ENCODE measurements around the gene TSPAN9. TPM values are rescaled to one million over a fixed set of nuclear protein-coding genes. Genes with fewer than 3 reads are reported as not detected.
A peak's percentile ranks its signal among the peaks of the same experiment; 100 is the strongest.
"Not testable (repeated sequence)": the region's sequence is repeated elsewhere in the genome, so short reads cannot be mapped to it uniquely, and the experiment has no call there.

The TSPAN9 gene
- total RNA-seq, 1 donor from 2014 or later: 83.7 TPM

- DNase-seq (ENCODE audit: low read depth in 2 of 2): no peak
Measured at GRCh38 chr12:3043406-3043805, 33.8 kb upstream of the TSPAN9 start.

- DNase-seq (ENCODE audit: low read depth in 2 of 2): no peak
Measured at GRCh38 chr12:3044141-3044630, 33.0 kb upstream of the TSPAN9 start.

GRCh38 chr12:3045494-3045893 is 31.7 kb upstream of the TSPAN9 start:
- no peak for DNase-seq (ENCODE audit: low read depth in 2 of 2)

- no peak for DNase-seq (ENCODE audit: low read depth in 2 of 2)
Measured at GRCh38 chr12:3045989-3046388, 31.2 kb upstream of the TSPAN9 start.

GRCh38 chr12:3046441-3047200 is 30.6 kb upstream of the TSPAN9 start:
- no peak for DNase-seq (ENCODE audit: low read depth in 2 of 2)

- DNase-seq (ENCODE audit: low read depth in 2 of 2): peak in 1 of 2 donors; percentile 47
Measured at GRCh38 chr12:3047961-3048360, 29.2 kb upstream of the TSPAN9 start.

GRCh38 chr12:3048540-3048939 is 28.6 kb upstream of the TSPAN9 start:
- DNase-seq (ENCODE audit: low read depth in 2 of 2): no peak

GRCh38 chr12:3049176-3049575 is 28.0 kb upstream of the TSPAN9 start:
- no peak for DNase-seq (ENCODE audit: low read depth in 2 of 2)

GRCh38 chr12:3049611-3050249 is 27.4 kb upstream of the TSPAN9 start:
- DNase-seq (ENCODE audit: low read depth in 2 of 2): no peak

- DNase-seq (ENCODE audit: low read depth in 2 of 2): no peak
Measured at GRCh38 chr12:3054374-3054773, 22.8 kb upstream of the TSPAN9 start.

- DNase-seq (ENCODE audit: low read depth in 2 of 2): no peak
Measured at GRCh38 chr12:3055026-3055703, 22.0 kb upstream of the TSPAN9 start.

- no peak for DNase-seq (ENCODE audit: low read depth in 2 of 2)
Measured at GRCh38 chr12:3055704-3056467, 21.3 kb upstream of the TSPAN9 start.

- no peak for DNase-seq (ENCODE audit: low read depth in 2 of 2)
Measured at GRCh38 chr12:3061059-3061458, 16.1 kb upstream of the TSPAN9 start.

GRCh38 chr12:3061501-3062215 is 15.5 kb upstream of the TSPAN9 start:
- no peak for DNase-seq (ENCODE audit: low read depth in 2 of 2)

GRCh38 chr12:3065300-3065699 is 11.9 kb upstream of the TSPAN9 start:
- no peak for DNase-seq (ENCODE audit: low read depth in 2 of 2)

- DNase-seq (ENCODE audit: low read depth in 2 of 2): not testable (repeated sequence)
Measured at GRCh38 chr12:3065846-3066245, 11.3 kb upstream of the TSPAN9 start.

GRCh38 chr12:3069714-3070113 is 7.5 kb upstream of the TSPAN9 start:
- DNase-seq (ENCODE audit: low read depth in 2 of 2): no peak

GRCh38 chr12:3071107-3071506 is 6.1 kb upstream of the TSPAN9 start:
- DNase-seq (ENCODE audit: low read depth in 2 of 2): no peak

- DNase-seq (ENCODE audit: low read depth in 2 of 2): no peak
Measured at GRCh38 chr12:3071710-3072109, 5.5 kb upstream of the TSPAN9 start.

GRCh38 chr12:3073438-3074250 is 3.5 kb upstream of the TSPAN9 start:
- DNase-seq (ENCODE audit: low read depth in 2 of 2): peak; percentile 92 to 93

All from lung microvascular endothelial cell (primary cell).